GM18907 (cell line): ENCODE data around the gene TCTN3.
"Not testable (repeated sequence)": the region's sequence is repeated elsewhere in the genome, so short reads cannot be mapped to it uniquely, and the experiment has no call there.

Experiments used
- ATAC-seq: cut with Tn5 transposase; IDR thresholded peaks from one replicate; pipeline ENCODE4 v1.9.1; 2021; ENCODE audit warnings: mild to moderate bottlenecking, moderate library complexity; ENCODE audit not compliant: unreplicated experiment

Gene TCTN3

DNA sequence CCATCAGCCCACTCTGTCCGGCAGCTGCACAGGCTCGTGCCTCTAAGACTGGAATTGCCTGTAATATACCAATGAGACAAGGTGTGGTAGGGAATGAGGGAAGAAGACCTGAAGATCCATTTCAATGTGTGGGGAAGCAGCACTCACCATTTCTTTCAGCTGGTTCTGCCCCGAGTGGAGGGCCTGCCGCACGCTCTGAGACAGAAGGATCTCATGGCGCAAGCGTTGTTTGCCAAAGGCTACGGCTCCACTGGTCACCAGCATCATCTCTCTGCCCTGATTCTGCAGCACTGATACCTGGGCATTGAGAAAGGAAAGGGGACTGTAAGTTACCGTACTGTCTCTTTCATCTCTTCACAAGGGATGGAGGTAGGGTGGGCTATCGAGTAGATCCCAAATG, 56.6 kb downstream of the TCTN3 start:
- no peak for ATAC-seq

GRCh38 chr10:95635319-95635733, 58.4 kb downstream of the TCTN3 start:
- no peak for ATAC-seq

GRCh38 chr10:95628786-95629185, 64.9 kb downstream of the TCTN3 start:
- ATAC-seq, result no peak

GRCh38 chr10:95626500-95626899, 67.2 kb downstream of the TCTN3 start:
- ATAC-seq, result no peak

GRCh38 chr10:95620415-95620814, 73.3 kb downstream of the TCTN3 start:
- ATAC-seq, result not testable (repeated sequence)

GRCh38 chr10:95618101-95618500, 75.6 kb downstream of the TCTN3 start:
- no peak for ATAC-seq

DNA sequence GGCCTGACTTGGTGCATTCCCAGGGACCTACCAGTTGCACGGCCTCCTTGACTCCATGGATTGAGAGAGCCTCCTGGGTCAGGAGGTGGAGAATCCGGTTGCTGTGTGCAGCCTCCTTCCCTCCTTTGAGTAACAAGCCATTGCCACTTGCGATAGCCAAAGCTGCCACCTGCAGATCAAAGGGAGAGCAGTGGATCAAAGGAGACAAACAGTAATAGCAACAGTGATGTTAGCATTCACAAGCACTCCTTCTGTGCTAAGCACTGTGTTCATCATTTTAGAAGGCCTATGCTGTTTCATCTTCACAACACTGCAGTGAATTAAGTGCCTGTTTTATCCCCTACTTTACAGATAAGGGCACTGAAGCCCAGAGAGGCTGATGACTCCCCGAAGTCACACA, 77.3 kb downstream of the TCTN3 start:
- no peak for ATAC-seq
